Breast epithelium (tissue), 4 donors: ENCODE measurements around the gene NRROS. TPM values are rescaled to one million over a fixed set of nuclear protein-coding genes. Genes with fewer than 3 reads are reported as not detected.
A peak's percentile ranks its signal among the peaks of the same experiment; 100 is the strongest.

Source experiments
- DNase-seq, 2 donors: peaks; one replicate each; pipeline ENCODE4 v3.0.0-alpha.2; 2019; ENCODE audit warnings: low spot score in 2 of 2
- H3K27ac ChIP-seq, 2 donors: fragments of 200-600 bp; sonication (generic) in 1 of 2; one replicate each; pipeline ENCODE4 v1.5.1; 2016 to 2019; ENCODE audit warnings: mild to moderate bottlenecking in 1 of 2
- H3K27me3 ChIP-seq, 2 donors: fragments of 200-600 bp; sonication (generic) in 1 of 2; one replicate each; pipeline versions ENCODE4 v1.5.1 to v1.6.0; 2017 to 2019; ENCODE audit warnings: control low read depth in 1 of 2, mild to moderate bottlenecking in 1 of 2
- H3K36me3 ChIP-seq: fragments of 200-600 bp; one replicate; pipeline ENCODE4 v1.5.1; 2019
- H3K4me1 ChIP-seq, 2 donors: fragments of 200-600 bp; sonication (generic); one replicate each; pipeline ENCODE4 v1.5.1; 2016 to 2019; ENCODE audit warnings: control low read depth in 1 of 2
- H3K4me3 ChIP-seq, 3 donors: fragments of 200-600 bp; sonication (generic); 1 replicate in 2 of 3; 2 replicates in 1 of 3; pipeline ENCODE4 v1.5.1; 2016 to 2019; ENCODE audit warnings: mild to moderate bottlenecking in 3 of 3, moderate library complexity in 2 of 3
- H3K9me3 ChIP-seq, 2 donors: fragments of 200-600 bp; sonication (generic) in 1 of 2; one replicate each; pipeline ENCODE4 v1.5.1; 2016 to 2019; ENCODE audit warnings: control low read depth in 1 of 2
- POLR2A ChIP-seq: fragments of 450-650 bp; IDR thresholded peaks from one replicate; pipeline ENCODE4 v1.6.1; 2016; ENCODE audit warnings: antibody characterized with exemption, mild to moderate bottlenecking, moderate library complexity
- POLR2AphosphoS5 ChIP-seq, 3 donors: sonication (generic); formaldehyde crosslinking; IDR thresholded peaks; one replicate each; pipeline ENCODE4 v1.6.1; 2017; ENCODE audit warnings: antibody characterized with exemption in 3 of 3
- intact Hi-C: fragments of 100-400 bp; cut with DNase I; formaldehyde crosslinking; loops from one replicate; pipeline ENCODE4 v1.15.1; 2023; ENCODE audit warnings: low total_unique reads
- total RNA-seq, 3 donors: library from RNA; depleted of rRNA; stranded (reverse); fragments of >200 nt; gene quantifications; one replicate each; pipeline ENCODE4 v1.1.0, GENCODE V29; 2016
- TF ChIP-seq, protein P1 (sequence below), 3 donors: fragments of 450-650 bp; IDR thresholded peaks; one replicate each; pipeline ENCODE4 v1.5.1; 2016 to 2017; ENCODE audit warnings: antibody characterized with exemption in 3 of 3, mild to moderate bottlenecking in 3 of 3, moderate library complexity in 3 of 3

Gene NRROS
- total RNA-seq, 3 donors from 2014 or later, result 3.2 to 13.9 (median 4.3) TPM

- no peak overlapping the region for H3K4me3 ChIP-seq
- no peaks in the 10 kb centered on the region for H3K9me3 ChIP-seq
- no peak for TF ChIP-seq POLR2AphosphoS5 (IDR thresholded peaks at IDR 0.05)
- TF ChIP-seq POLR2A, result no peak
- TF ChIP-seq, protein P1, sequence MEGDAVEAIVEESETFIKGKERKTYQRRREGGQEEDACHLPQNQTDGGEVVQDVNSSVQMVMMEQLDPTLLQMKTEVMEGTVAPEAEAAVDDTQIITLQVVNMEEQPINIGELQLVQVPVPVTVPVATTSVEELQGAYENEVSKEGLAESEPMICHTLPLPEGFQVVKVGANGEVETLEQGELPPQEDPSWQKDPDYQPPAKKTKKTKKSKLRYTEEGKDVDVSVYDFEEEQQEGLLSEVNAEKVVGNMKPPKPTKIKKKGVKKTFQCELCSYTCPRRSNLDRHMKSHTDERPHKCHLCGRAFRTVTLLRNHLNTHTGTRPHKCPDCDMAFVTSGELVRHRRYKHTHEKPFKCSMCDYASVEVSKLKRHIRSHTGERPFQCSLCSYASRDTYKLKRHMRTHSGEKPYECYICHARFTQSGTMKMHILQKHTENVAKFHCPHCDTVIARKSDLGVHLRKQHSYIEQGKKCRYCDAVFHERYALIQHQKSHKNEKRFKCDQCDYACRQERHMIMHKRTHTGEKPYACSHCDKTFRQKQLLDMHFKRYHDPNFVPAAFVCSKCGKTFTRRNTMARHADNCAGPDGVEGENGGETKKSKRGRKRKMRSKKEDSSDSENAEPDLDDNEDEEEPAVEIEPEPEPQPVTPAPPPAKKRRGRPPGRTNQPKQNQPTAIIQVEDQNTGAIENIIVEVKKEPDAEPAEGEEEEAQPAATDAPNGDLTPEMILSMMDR (IDR thresholded peaks at IDR 0.05), result no peak
- DNase-seq, result no peak
- peak overlapping the region; percentile 42 to 83 for H3K27ac ChIP-seq
- H3K27me3 ChIP-seq, result no peaks in the 10 kb centered on the region
- H3K4me1 ChIP-seq, result no peaks in the 10 kb centered on the region
- intact Hi-C loops, result no loop called here
- no peaks in the 10 kb centered on the region for H3K36me3 ChIP-seq
Measured at GRCh38 chr3:196651819-196652218, 12.3 kb downstream of the NRROS start.

DNA sequence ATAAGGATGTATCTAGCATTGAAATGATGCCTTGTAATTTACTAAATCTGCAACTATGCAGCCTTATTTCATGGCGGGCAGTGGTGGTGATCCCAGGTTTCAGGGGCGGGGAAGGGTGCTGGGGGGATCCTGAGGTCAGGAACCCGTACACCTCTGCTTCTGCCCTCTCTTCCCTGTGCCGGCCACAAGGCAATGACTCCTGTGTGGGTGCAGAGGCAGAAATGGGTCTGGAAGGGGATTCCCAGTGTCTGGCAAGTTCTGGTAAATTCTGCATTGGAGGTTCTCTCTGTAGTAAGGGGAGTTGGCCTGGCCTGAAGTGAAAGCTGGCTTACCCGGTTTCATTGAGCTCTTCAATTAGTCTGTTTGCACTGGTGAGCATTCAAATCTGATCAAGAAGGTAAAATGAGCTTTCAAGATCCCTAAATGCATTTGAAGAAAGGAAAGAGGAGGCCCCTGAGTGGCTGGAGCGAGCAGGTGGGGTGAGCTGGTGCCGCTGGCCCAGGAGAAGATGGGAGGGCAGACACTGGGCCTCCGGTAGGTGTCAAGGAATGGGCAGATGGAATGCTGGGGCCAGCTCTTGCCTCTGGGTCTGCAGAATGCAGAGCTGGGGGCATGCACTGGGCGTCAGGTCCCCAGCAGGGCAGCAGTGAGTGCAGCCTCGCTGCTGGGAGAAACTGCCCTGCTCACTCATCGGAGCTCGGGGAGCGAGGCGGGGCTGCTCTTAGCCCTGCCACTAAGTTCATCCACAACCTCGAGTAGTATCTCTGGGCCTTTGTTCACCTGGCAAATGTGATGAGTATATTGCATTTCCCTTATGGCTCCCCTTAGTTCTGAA, 13.7 kb downstream of the NRROS start:
- TF ChIP-seq POLR2A (no peak), POLR2AphosphoS5 (IDR thresholded peaks at IDR 0.05) (no peak)
- intact Hi-C loops, result no loop called here
- Histone ChIP-seq H3K27me3 (no peaks in the 10 kb centered on the region), H3K4me3 (no peak overlapping the region), H3K36me3 (no peaks in the 10 kb centered on the region), H3K4me1 (no peaks in the 10 kb centered on the region), H3K9me3 (no peaks in the 10 kb centered on the region), H3K27ac (no peak overlapping the region)
- DNase-seq, result no peak

- Histone ChIP-seq H3K27ac (no peak overlapping the region), H3K9me3 (no peaks in the 10 kb centered on the region), H3K4me1 (no peaks in the 10 kb centered on the region), H3K27me3 (no peaks in the 10 kb centered on the region), H3K4me3 (no peak overlapping the region), H3K36me3 (no peaks in the 10 kb centered on the region)
- intact Hi-C loops, result no loop called here
- no peak for DNase-seq
- TF ChIP-seq, protein P1 (IDR thresholded peaks at IDR 0.05), result no peak
- TF ChIP-seq POLR2AphosphoS5 (IDR thresholded peaks at IDR 0.05), result no peak
- TF ChIP-seq POLR2A, result no peak
Measured at GRCh38 chr3:196654006-196654734, 14.7 kb downstream of the NRROS start.

DNA sequence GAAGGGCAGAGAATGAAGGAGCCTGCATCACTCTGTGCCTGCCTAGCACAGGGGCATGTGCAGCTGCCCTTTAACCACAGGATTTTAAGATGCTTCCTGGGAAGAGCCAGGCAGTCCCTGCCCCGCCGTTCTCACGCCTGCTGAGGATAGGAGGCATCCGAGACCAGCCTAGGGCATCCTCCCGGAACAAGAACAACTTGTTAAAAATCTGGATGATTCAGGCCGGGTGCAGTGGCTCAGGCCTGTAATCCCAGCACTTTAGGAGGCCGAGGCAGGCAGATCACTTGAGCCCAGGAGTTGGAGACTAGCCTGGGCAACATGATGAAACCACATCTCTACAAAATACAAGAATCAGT, 15.2 kb downstream of the NRROS start:
- TF ChIP-seq POLR2A (no peak), POLR2AphosphoS5 (IDR thresholded peaks at IDR 0.05) (no peak)
- TF ChIP-seq, protein P1 (IDR thresholded peaks at IDR 0.05), result no peak
- no peak overlapping the region for H3K4me3 ChIP-seq
- no peak overlapping the region for H3K27ac ChIP-seq
- no peak for DNase-seq
- no peaks in the 10 kb centered on the region for H3K9me3 ChIP-seq
- intact Hi-C loops, result no loop called here
- no peaks in the 10 kb centered on the region for H3K4me1 ChIP-seq
- no peaks in the 10 kb centered on the region for H3K36me3 ChIP-seq
- H3K27me3 ChIP-seq, result no peaks in the 10 kb centered on the region

DNA sequence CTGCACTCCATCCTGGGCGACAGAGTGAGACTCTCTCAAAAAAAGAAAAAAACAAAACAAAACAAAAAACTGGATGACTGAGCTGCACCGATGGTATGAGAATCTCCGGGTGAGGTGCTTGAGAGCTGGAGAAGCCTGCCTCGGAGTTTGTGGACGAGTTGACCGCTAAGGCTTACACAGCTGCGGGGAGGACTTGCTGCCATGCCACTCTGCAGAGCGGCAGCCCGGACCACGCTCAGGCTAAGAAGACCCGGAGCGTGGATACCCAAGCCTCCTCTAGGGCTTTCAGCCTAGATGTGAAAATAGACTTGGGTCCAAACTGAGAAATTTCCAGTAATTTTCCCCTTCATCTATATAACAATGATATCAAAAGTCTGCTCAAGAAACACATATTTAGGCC, 16.0 kb downstream of the NRROS start:
- no peaks in the 10 kb centered on the region for H3K36me3 ChIP-seq
- H3K9me3 ChIP-seq, result no peaks in the 10 kb centered on the region
- H3K27me3 ChIP-seq, result no peaks in the 10 kb centered on the region
- H3K4me3 ChIP-seq, result no peak overlapping the region
- DNase-seq, result no peak
- intact Hi-C loops, result no loop called here
- H3K4me1 ChIP-seq, result no peaks in the 10 kb centered on the region
- TF ChIP-seq, protein P1 (IDR thresholded peaks at IDR 0.05), result no peak
- no peak for TF ChIP-seq POLR2A
- no peak for TF ChIP-seq POLR2AphosphoS5 (IDR thresholded peaks at IDR 0.05)
- H3K27ac ChIP-seq, result no peak overlapping the region
